IMR-90 (cell line): ENCODE data around the gene DSCAML1. TPM values are rescaled to one million over a fixed set of nuclear protein-coding genes. Genes with fewer than 3 reads are reported as not detected.

Experiments
- ATAC-seq: fragments of 200-7000 bp; cut with Tn5 transposase; 2 replicates; pipeline ENCODE4 v1.9.1; 2020; ENCODE audit warnings: low read depth, mild to moderate bottlenecking, moderate library complexity
- BruUV-seq: library from RNA; stranded (reverse); fragments of 400-500 nt; replicated peaks from 2 replicates; lab custom pipeline; 2021; lab: Mats Ljungman, UMichigan
- CTCF ChIA-PET: fragments of 300-600 bp; formaldehyde crosslinking; extraction: SDS; loops from one replicate; lab custom pipeline; 2021; ENCODE audit warnings: antibody characterized with exemption; lab: Yijun Ruan, JAX
- POLR2A ChIA-PET: fragments of 300-600 bp; sonication (Branson Sonifier 250); formaldehyde crosslinking; loops from one replicate; lab custom pipeline; 2022; ENCODE audit warnings: antibody characterized with exemption; ENCODE audit not compliant: unreplicated experiment; lab: Charles Lee
- DNase-seq: peaks from one replicate; pipeline ENCODE4 v3.0.0; 2013
- H2AFZ ChIP-seq: replicated peaks from 2 replicates; pipeline ENCODE3; 2013; ENCODE audit warnings: low read length, mild to moderate bottlenecking; ENCODE audit not compliant: poor library complexity
- H2AK5ac ChIP-seq: 2 replicates; pipeline ENCODE4 v1.6.1; 2013; ENCODE audit warnings: low read depth, low read length, inconsistent platforms
- H2AK9ac ChIP-seq: replicated peaks from 2 replicates; pipeline ENCODE3; 2013; ENCODE audit warnings: mild to moderate bottlenecking, low read depth, low read length, moderate library complexity; ENCODE audit not compliant: poor library complexity
- H2BK120ac ChIP-seq: 2 replicates; pipeline ENCODE4 v1.6.1; 2013; ENCODE audit warnings: low read depth, low read length, inconsistent platforms
- H2BK15ac ChIP-seq: 3 replicates; pipeline ENCODE4 v1.6.1; 2013; ENCODE audit warnings: low read depth, low read length, inconsistent platforms
- H2BK20ac ChIP-seq: 2 replicates; pipeline ENCODE4 v1.6.1; 2013; ENCODE audit warnings: low read depth, mild to moderate bottlenecking, inconsistent platforms, low read length, moderate library complexity
- H2BK5ac ChIP-seq: 2 replicates; pipeline ENCODE4 v1.6.1; 2013; ENCODE audit warnings: mild to moderate bottlenecking, low read depth, low read length, inconsistent platforms; ENCODE audit not compliant: poor library complexity, severe bottlenecking
- H3K14ac ChIP-seq: replicated peaks from 2 replicates; pipeline ENCODE4 v1.6.1; 2013; ENCODE audit warnings: low read depth, low read length, inconsistent platforms
- H3K18ac ChIP-seq: 2 replicates; pipeline ENCODE4 v1.6.1; 2013; ENCODE audit warnings: low read depth, low read length, control low read depth
- H3K23ac ChIP-seq: 2 replicates; pipeline ENCODE4 v1.6.1; 2013; ENCODE audit warnings: low read depth, low read length, inconsistent platforms
- H3K27ac ChIP-seq: 2 replicates; pipeline ENCODE4 v1.5.1; 2013; ENCODE audit warnings: mild to moderate bottlenecking, control low read depth, low read length; ENCODE audit not compliant: insufficient read depth
- H3K27me3 ChIP-seq: 2 replicates; pipeline ENCODE4 v1.6.1; 2013; ENCODE audit warnings: low read length; ENCODE audit not compliant: control insufficient read depth, insufficient read depth
- H3K36me3 ChIP-seq: 2 replicates; pipeline ENCODE4 v1.6.1; 2013; ENCODE audit warnings: low read length, mixed read lengths; ENCODE audit not compliant: control insufficient read depth, insufficient read depth
- H3K4ac ChIP-seq: 2 replicates; pipeline ENCODE4 v1.6.1; 2013; ENCODE audit warnings: low read depth, low read length, inconsistent platforms
- H3K4me1 ChIP-seq: 2 replicates; pipeline ENCODE4 v1.6.1; 2013; ENCODE audit warnings: low read length, mixed read lengths; ENCODE audit not compliant: control insufficient read depth, insufficient read depth
- H3K4me2 ChIP-seq: 2 replicates; pipeline ENCODE4 v1.6.1; 2013; ENCODE audit warnings: low read depth, mild to moderate bottlenecking, control low read depth, low read length, moderate library complexity
- H3K4me3 ChIP-seq: 2 replicates; pipeline ENCODE4 v1.5.1; 2013; ENCODE audit warnings: low read depth, mild to moderate bottlenecking, control low read depth, low read length, moderate library complexity; ENCODE audit not compliant: insufficient read depth
- H3K56ac ChIP-seq: 2 replicates; pipeline ENCODE4 v1.6.1; 2013; ENCODE audit warnings: low read length, inconsistent platforms; ENCODE audit not compliant: insufficient read depth; ENCODE audit errors: extremely low read depth
- H3K79me1 ChIP-seq, 2 experiments: 2 replicates each; pipeline ENCODE4 v1.6.1; 2013; ENCODE audit warnings: low read length in 2 of 2, inconsistent platforms in 1 of 2, low read depth in 1 of 2
- H3K9ac ChIP-seq: 2 replicates; pipeline ENCODE4 v1.6.1; 2013; ENCODE audit warnings: low read depth, low read length, control low read depth
- H3K9me1 ChIP-seq: 2 replicates; pipeline ENCODE4 v1.6.1; 2013; ENCODE audit warnings: low read length, inconsistent platforms; ENCODE audit not compliant: insufficient read depth
- H3K9me3 ChIP-seq: 2 replicates; pipeline ENCODE4 v1.6.1; 2013; ENCODE audit warnings: low read length; ENCODE audit not compliant: control insufficient read depth, insufficient read depth
- H4K20me1 ChIP-seq: 2 replicates; pipeline ENCODE4 v1.6.1; 2013; ENCODE audit warnings: low read length, inconsistent platforms; ENCODE audit not compliant: insufficient read depth
- H4K5ac ChIP-seq: 2 replicates; pipeline ENCODE4 v1.6.1; 2013; ENCODE audit warnings: mild to moderate bottlenecking, low read depth, low read length, control low read depth
- H4K8ac ChIP-seq, 2 experiments: 2 replicates each; pipeline ENCODE4 v1.6.1; 2013; ENCODE audit warnings: low read depth in 2 of 2, low read length in 2 of 2, control low read depth in 1 of 2, inconsistent platforms in 1 of 2
- H4K91ac ChIP-seq: 2 replicates; pipeline ENCODE4 v1.6.1; 2013; ENCODE audit warnings: low read depth, low read length, inconsistent platforms; ENCODE audit not compliant: insufficient read depth
- BHLHE40 ChIP-seq: fragments of 150-350 bp; IDR thresholded peaks from 2 replicates; pipeline ENCODE4 v1.6.1; 2016; ENCODE audit warnings: mild to moderate bottlenecking, low read depth, low read length
- CEBPB ChIP-seq: IDR thresholded peaks from 2 replicates; pipeline ENCODE4 v1.6.1; 2012; ENCODE audit warnings: low read depth, low read length, improper control_type of control experiment
- CHD1 ChIP-seq: IDR thresholded peaks from 2 replicates; pipeline ENCODE4 v1.6.1; 2012; ENCODE audit warnings: low read depth, low read length, improper control_type of control experiment
- CTCF ChIP-seq: conservative IDR thresholded peaks from 2 replicates; pipeline ENCODE4 v1.5.1; 2012; ENCODE audit warnings: mild to moderate bottlenecking, low read depth, low read length, improper control_type of control experiment
- FOS ChIP-seq: fragments of 150-350 bp; IDR thresholded peaks from 2 replicates; pipeline ENCODE4 v1.6.1; 2016; ENCODE audit warnings: low read depth, low read length
- MAFK ChIP-seq: IDR thresholded peaks from 2 replicates; pipeline ENCODE4 v1.6.1; 2012; ENCODE audit warnings: low read depth, low read length, improper control_type of control experiment
- MAZ ChIP-seq: IDR thresholded peaks from 2 replicates; pipeline ENCODE4 v1.6.1; 2012; ENCODE audit warnings: low read depth, mild to moderate bottlenecking, low read length, improper control_type of control experiment, moderate library complexity, borderline replicate concordance
- MXI1 ChIP-seq: IDR thresholded peaks from 2 replicates; pipeline ENCODE4 v1.6.1; 2012; ENCODE audit warnings: low read depth, mild to moderate bottlenecking, low read length, moderate library complexity, borderline replicate concordance
- NFE2L2 ChIP-seq: fragments of 150-350 bp; IDR thresholded peaks from 2 replicates; pipeline ENCODE4 v1.6.1; 2016; ENCODE audit warnings: low read depth, mild to moderate bottlenecking, low read length
- POLR2A ChIP-seq: IDR thresholded peaks from 2 replicates; pipeline ENCODE4 v1.6.1; 2012; ENCODE audit warnings: mild to moderate bottlenecking, low read depth, low read length
- RAD21 ChIP-seq: IDR thresholded peaks from 2 replicates; pipeline ENCODE4 v1.6.1; 2012; ENCODE audit warnings: low read length, improper control_type of control experiment
- RCOR1 ChIP-seq: IDR thresholded peaks from 2 replicates; pipeline ENCODE4 v1.6.1; 2012; ENCODE audit warnings: mild to moderate bottlenecking, low read length, improper control_type of control experiment; ENCODE audit not compliant: insufficient replicate concordance
- RFX5 ChIP-seq: IDR thresholded peaks from 2 replicates; pipeline ENCODE4 v1.8.0; 2012; ENCODE audit warnings: low read depth, mild to moderate bottlenecking, low read length, moderate library complexity
- SMC3 ChIP-seq: fragments of 150-350 bp; IDR thresholded peaks from 2 replicates; pipeline ENCODE4 v1.6.1; 2016; ENCODE audit warnings: low read depth, mild to moderate bottlenecking, antibody characterized with exemption, low read length, moderate library complexity
- WGBS, 2 experiments: methylation state at CpG; one replicate each; pipeline versions ENCODE4 v1.1.5 to v1.1.7; 2013; ENCODE audit warnings: missing lambda C conversion rate in 2 of 2; ENCODE audit not compliant: insufficient read length in 1 of 2; ENCODE audit errors: extremely low coverage in 2 of 2; 5-methylcytosine and 5-hydroxymethylcytosine counted together
- dilution Hi-C: fragments of 300-500 bp; cut with HindIII; formaldehyde crosslinking; loops from one replicate; pipeline ENCODE4 v1.14.3; 2018; ENCODE audit warnings: low sequenced_read_pairs; ENCODE audit not compliant: unreplicated experiment
- in situ Hi-C: fragments of 300-500 bp; cut with MboI; formaldehyde crosslinking; loops from 3 replicates; pipeline ENCODE4 v1.14.3; 2019; ENCODE audit warnings: low sequenced_read_pairs, inconsistent platforms, mixed read lengths
- intact Hi-C: fragments of 100-400 bp; cut with micrococcal nuclease; formaldehyde crosslinking; loops from 2 replicates; pipeline ENCODE4 v1.10.0; 2022
- polyA plus RNA-seq, 3 experiments: library from polyadenylated mRNA; depleted of rRNA; stranded (reverse); fragments of >200 nt; gene quantifications; 2 replicates each; pipeline ENCODE4 v1.2.3, GENCODE V29; 2012; ENCODE audit warnings: low replicate concordance in 1 of 3
- total RNA-seq: library from RNA; depleted of rRNA; stranded (reverse); fragments of >200 nt; gene quantifications from 2 replicates; pipeline ENCODE4 v1.2.3, GENCODE V29; 2012
- TF ChIP-seq, protein P1 (sequence below): fragments of 150-350 bp; IDR thresholded peaks from 2 replicates; pipeline ENCODE4 v1.6.1; 2016; ENCODE audit warnings: low read depth, mild to moderate bottlenecking, low read length, moderate library complexity, borderline replicate concordance
- TF ChIP-seq, protein P2 (sequence below): fragments of 150-350 bp; IDR thresholded peaks from 2 replicates; pipeline ENCODE4 v1.6.1; 2017; ENCODE audit warnings: mild to moderate bottlenecking, antibody characterized with exemption, low read length, low read depth

DSCAML1 gene
- total and polyA plus RNA-seq, 2 of the 4 experiments (the other 2 are of a cell fraction): not detected

- ATAC-seq (no peak), DNase-seq (no peak)
- POLR2A ChIA-PET: no interaction called here
- TF ChIP-seq RAD21 (no peak), CTCF (no peak), SMC3 (no peak), CHD1 (no peak), POLR2A (no peak), MXI1 (no peak), FOS (no peak), NFE2L2 (no peak), RCOR1 (no peak), RFX5 (no peak), MAZ (no peak), CEBPB (no peak), MAFK (no peak), BHLHE40 (no peak)
- TF ChIP-seq, protein P1, sequence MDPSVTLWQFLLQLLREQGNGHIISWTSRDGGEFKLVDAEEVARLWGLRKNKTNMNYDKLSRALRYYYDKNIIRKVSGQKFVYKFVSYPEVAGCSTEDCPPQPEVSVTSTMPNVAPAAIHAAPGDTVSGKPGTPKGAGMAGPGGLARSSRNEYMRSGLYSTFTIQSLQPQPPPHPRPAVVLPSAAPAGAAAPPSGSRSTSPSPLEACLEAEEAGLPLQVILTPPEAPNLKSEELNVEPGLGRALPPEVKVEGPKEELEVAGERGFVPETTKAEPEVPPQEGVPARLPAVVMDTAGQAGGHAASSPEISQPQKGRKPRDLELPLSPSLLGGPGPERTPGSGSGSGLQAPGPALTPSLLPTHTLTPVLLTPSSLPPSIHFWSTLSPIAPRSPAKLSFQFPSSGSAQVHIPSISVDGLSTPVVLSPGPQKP: no peak
- TF ChIP-seq, protein P2, sequence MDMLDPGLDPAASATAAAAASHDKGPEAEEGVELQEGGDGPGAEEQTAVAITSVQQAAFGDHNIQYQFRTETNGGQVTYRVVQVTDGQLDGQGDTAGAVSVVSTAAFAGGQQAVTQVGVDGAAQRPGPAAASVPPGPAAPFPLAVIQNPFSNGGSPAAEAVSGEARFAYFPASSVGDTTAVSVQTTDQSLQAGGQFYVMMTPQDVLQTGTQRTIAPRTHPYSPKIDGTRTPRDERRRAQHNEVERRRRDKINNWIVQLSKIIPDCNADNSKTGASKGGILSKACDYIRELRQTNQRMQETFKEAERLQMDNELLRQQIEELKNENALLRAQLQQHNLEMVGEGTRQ: no peak
- H4K20me1 ChIP-seq: no peaks in the 10 kb centered on the region; the same call in 1 of the 2 replicates
- CTCF ChIA-PET: no interaction called here
- no peak overlapping the region for H3K4me3 ChIP-seq
- H3K4me1 ChIP-seq: no peaks in the 10 kb centered on the region
- in situ Hi-C loops: no loop called here
- no peak overlapping the region for H2BK15ac ChIP-seq
- no peak overlapping the region for H3K14ac ChIP-seq
- H4K8ac ChIP-seq: no peak overlapping the region
- H3K9me1 ChIP-seq: no peaks in the 10 kb centered on the region
- H2AK5ac ChIP-seq: no peak overlapping the region
- no peak overlapping the region for H4K91ac ChIP-seq
- H2BK120ac ChIP-seq: no peak overlapping the region
- H3K27ac ChIP-seq: no peak overlapping the region
- H3K4ac ChIP-seq: no peak overlapping the region
- H3K9me3 ChIP-seq: no peaks in the 10 kb centered on the region
- intact Hi-C loops: no loop called here
- H3K9ac ChIP-seq: no peak overlapping the region
- H2AK9ac ChIP-seq: no peak overlapping the region
- no peaks in the 10 kb centered on the region for H3K36me3 ChIP-seq
- no peak overlapping the region for H2BK5ac ChIP-seq
- H3K23ac ChIP-seq: no peak overlapping the region
- WGBS, 2 experiments: 20% methylated on average over 1 of the region's 9 CpGs; no CpG with 5 or more reads in 1 of the 2 experiments
- no TSS peak for BruUV-seq
- H3K4me2 ChIP-seq: no peak overlapping the region
- dilution Hi-C loops: no loop called here
- no peak overlapping the region for H2BK20ac ChIP-seq
- H2AFZ ChIP-seq: no peak overlapping the region
- H3K27me3 ChIP-seq: peaks cover 8% of the 10 kb centered on the region; the same call in 1 of the 2 replicates
- no peak overlapping the region for H3K18ac ChIP-seq
- no peak overlapping the region for H4K5ac ChIP-seq
- H3K56ac ChIP-seq: no peak overlapping the region
- H3K79me1 ChIP-seq: no peaks in the 10 kb centered on the region
Measured at GRCh38 chr11:117752721-117753237, 44.2 kb downstream of the DSCAML1 start.
